ENCODE results near the gene SERPINB2. TPM values are rescaled to one million over a fixed set of nuclear protein-coding genes. Genes with fewer than 3 reads are reported as not detected.

Gene SERPINB2
- total RNA-seq, 4 donors from 2014 or later = 35.0 to 190 (median 114) TPM

DNA sequence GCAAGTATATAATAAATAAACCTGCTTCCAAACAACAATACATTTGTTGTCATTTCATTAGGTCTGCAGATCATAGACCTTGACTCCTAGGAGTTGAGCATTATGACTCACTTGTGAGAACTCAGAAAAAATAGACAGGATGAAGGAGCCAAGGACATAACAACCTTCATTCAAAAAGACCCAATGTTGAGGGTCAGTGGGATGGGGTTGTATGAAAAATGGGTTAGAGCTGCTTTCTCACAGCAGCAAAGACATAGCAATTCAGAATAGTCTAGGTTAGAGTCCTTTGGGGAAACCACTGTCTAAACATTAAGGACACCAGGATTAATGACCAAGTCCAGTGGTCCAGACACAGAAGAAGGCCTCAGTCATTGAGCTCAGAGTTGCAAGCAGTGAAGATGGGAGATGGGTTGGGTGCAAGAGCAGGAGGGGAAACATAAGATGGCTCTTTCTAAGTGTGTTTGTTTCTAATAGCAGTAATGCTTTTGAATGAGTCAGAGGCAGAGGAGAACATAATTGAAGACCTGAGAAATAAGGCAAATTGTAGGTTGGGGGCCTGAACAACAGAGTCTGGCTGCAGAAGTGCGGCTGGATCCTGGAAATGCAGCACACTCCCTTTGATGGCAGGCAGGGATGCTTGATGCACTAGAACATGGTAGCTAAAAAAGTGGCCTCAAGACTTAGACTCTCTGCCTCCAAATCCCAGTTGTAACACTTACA lies 16.5 kb downstream of the SERPINB2 start:
- DNase-seq (ENCODE audit: low spot score in 2 of 2) = no peak
- TF ChIP-seq POLR2AphosphoS5 (IDR thresholded peaks at IDR 0.05) = no peak
- no peak for TF ChIP-seq POLR2A (IDR thresholded peaks at IDR 0.05)
- no peak for TF ChIP-seq EP300 (IDR thresholded peaks at IDR 0.05)
- TF ChIP-seq CTCF (IDR thresholded peaks at IDR 0.05) = no peak
- Histone ChIP-seq H3K27ac (no peak overlapping the region), H3K4me3 (no peak overlapping the region), H3K9me3 (no peaks in the 10 kb centered on the region), H3K36me3 (no peaks in the 10 kb centered on the region), H3K27me3 (no peaks in the 10 kb centered on the region), H3K4me1 (no peaks in the 10 kb centered on the region)
- 86% methylated on average over 1 of the region's 1 CpG for WGBS

DNA sequence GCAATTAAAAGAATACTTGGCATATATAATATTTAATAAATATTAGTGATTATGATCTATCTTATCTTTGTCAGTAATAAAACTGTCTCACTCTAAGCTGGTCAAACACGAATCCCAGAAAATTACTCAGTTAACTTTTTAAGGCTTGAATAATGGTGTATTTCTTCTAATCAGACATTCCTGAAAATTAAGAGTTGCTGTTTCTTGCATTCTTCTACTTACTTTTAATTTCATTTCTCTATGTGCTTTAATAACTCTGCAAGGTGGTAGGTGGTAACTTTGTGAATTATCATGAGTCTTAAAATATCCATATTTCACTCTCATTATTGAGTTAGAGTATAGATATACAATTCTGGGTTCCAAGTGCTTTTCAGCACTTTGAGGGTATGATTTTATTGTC lies 17.2 kb downstream of the SERPINB2 start:
- DNase-seq (ENCODE audit: low spot score in 2 of 2) = no peak
- Histone ChIP-seq H3K9me3 (no peaks in the 10 kb centered on the region), H3K36me3 (no peaks in the 10 kb centered on the region), H3K27me3 (no peaks in the 10 kb centered on the region), H3K27ac (no peak overlapping the region), H3K4me1 (no peaks in the 10 kb centered on the region), H3K4me3 (no peak overlapping the region)
- TF ChIP-seq POLR2A (IDR thresholded peaks at IDR 0.05) (no peak), CTCF (IDR thresholded peaks at IDR 0.05) (no peak), POLR2AphosphoS5 (IDR thresholded peaks at IDR 0.05) (no peak), EP300 (IDR thresholded peaks at IDR 0.05) (no peak)
- 49% methylated on average over 1 of the region's 1 CpG for WGBS

DNA sequence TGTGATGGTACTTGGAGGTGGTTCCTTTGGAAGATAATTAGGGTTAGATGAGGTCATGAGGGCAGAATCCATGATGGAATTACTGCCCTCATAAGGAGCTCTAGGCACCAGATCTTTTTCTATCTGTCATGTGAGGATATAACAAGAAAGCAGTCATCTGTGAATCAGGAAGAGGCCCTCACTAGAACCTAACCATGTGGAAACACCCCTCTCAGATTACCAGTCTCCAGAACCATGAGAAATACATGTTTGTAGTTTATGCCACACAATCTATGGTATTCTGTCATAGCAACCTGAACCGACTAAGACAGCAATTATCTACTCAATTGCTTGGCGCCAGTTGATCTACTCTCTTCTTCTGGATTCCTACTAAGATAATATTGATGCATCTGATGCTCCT lies 17.9 kb downstream of the SERPINB2 start:
- Histone ChIP-seq H3K27me3 (no peaks in the 10 kb centered on the region), H3K27ac (no peak overlapping the region), H3K9me3 (no peaks in the 10 kb centered on the region), H3K36me3 (no peaks in the 10 kb centered on the region), H3K4me1 (no peaks in the 10 kb centered on the region), H3K4me3 (no peak overlapping the region)
- no peak for DNase-seq (ENCODE audit: low spot score in 2 of 2)
- WGBS = 83% methylated on average over 2 of the region's 2 CpGs
- no peak for TF ChIP-seq POLR2AphosphoS5 (IDR thresholded peaks at IDR 0.05)
- no peak for TF ChIP-seq POLR2A (IDR thresholded peaks at IDR 0.05)
- TF ChIP-seq CTCF (IDR thresholded peaks at IDR 0.05) = no peak
- no peak for TF ChIP-seq EP300 (IDR thresholded peaks at IDR 0.05)

- no peak overlapping the region for H3K4me3 ChIP-seq
- no peak overlapping the region for H3K27ac ChIP-seq
- no peaks in the 10 kb centered on the region for H3K36me3 ChIP-seq
- DNase-seq (ENCODE audit: low spot score in 2 of 2) = no peak
- 100% methylated on average over 1 of the region's 1 CpG for WGBS
- TF ChIP-seq POLR2A (IDR thresholded peaks at IDR 0.05) (no peak), EP300 (IDR thresholded peaks at IDR 0.05) (no peak), CTCF (IDR thresholded peaks at IDR 0.05) (no peak), POLR2AphosphoS5 (IDR thresholded peaks at IDR 0.05) (no peak)
- no peaks in the 10 kb centered on the region for H3K4me1 ChIP-seq
- H3K27me3 ChIP-seq = no peaks in the 10 kb centered on the region
- no peaks in the 10 kb centered on the region for H3K9me3 ChIP-seq
Measured at GRCh38 chr18:63906056-63906455, 18.6 kb downstream of the SERPINB2 start.

- no peak for TF ChIP-seq EP300 (IDR thresholded peaks at IDR 0.05)
- no peak for TF ChIP-seq CTCF (IDR thresholded peaks at IDR 0.05)
- TF ChIP-seq POLR2A (IDR thresholded peaks at IDR 0.05) = no peak
- TF ChIP-seq POLR2AphosphoS5 (IDR thresholded peaks at IDR 0.05) = no peak
- DNase-seq (ENCODE audit: low spot score in 2 of 2) = no peak
- Histone ChIP-seq H3K27me3 (no peaks in the 10 kb centered on the region), H3K4me3 (no peak within 1 kb of the TSS), H3K36me3 (no peaks in the 10 kb centered on the region), H3K27ac (no peak within 1 kb of the TSS), H3K4me1 (no peaks in the 10 kb centered on the region), H3K9me3 (no peaks in the 10 kb centered on the region)
Measured at GRCh38 chr18:63907664-63908063, 20.2 kb downstream of the SERPINB2 start, which contains the start of gene SERPINB10. Gene SERPINB10, plus strand, starts transcription at chr18:63907958. Its CDS starts 7,553 bp downstream, at chr18:63915511.

All from suprapubic skin (tissue), 4 donors.